Measurements from ENCODE around the gene SARS2. TPM values are rescaled to one million over a fixed set of nuclear protein-coding genes. Genes with fewer than 3 reads are reported as not detected.
A peak's percentile ranks its signal among the peaks of the same experiment; 100 is the strongest.
"Not testable (repeated sequence)": the region's sequence is repeated elsewhere in the genome, so short reads cannot be mapped to it uniquely, and the experiment has no call there.

SARS2 gene
- polyA plus RNA-seq, 2 donors = 27.4 to 43.9 TPM

DNA sequence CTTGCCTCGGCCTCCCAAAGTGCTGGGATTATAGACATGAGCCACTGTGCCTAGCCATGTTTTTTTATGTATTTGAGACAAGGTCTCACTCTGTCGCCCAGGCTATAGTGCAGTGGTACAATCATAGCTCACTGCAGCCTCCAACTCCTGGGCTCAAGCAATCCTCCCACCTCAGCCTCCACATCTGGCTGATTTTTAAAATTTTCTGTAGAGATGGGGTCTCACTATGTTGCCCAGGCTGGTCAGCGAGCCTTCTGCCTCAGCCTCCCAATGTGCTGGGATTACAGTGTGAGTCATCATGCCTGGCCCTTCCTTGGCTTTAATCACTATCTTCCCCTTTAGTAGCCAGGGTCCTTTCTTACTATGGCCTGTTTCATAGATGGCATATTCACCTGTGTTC lies 45.9 kb downstream of the SARS2 start:
- whole genome bisulfite sequencing, 2 donors = 95 to 96% methylated on average over 3 of the region's 3 CpGs
- H3K27ac ChIP-seq (ENCODE audit: low read depth in 2 of 2, low read length in 1 of 2); H3K27me3 ChIP-seq (ENCODE audit: control insufficient read depth in 1 of 2, insufficient read depth in 2 of 2, low read length in 2 of 2); H3K9me3 ChIP-seq (ENCODE audit: control insufficient read depth in 2 of 2, insufficient read depth in 1 of 2, low read depth in 1 of 2, low read length in 1 of 2); H3K4me3 ChIP-seq (ENCODE audit: low read depth in 1 of 2, low read length in 2 of 2); H3K4me1 ChIP-seq (ENCODE audit: control insufficient read depth in 2 of 2, insufficient read depth in 2 of 2, low read length in 1 of 2): not testable (repeated sequence)
- peaks cover 10 to 16% of the 10 kb centered on the region in 2 donors for H3K36me3 ChIP-seq (ENCODE audit: control insufficient read depth in 2 of 2, insufficient read depth in 2 of 2, low read length in 1 of 2)

GRCh38 chr19:38883286-38883685 lies 47.3 kb downstream of the SARS2 start:
- peaks cover 0 to 9% of the 10 kb centered on the region in 2 donors for H3K36me3 ChIP-seq (ENCODE audit: control insufficient read depth in 2 of 2, insufficient read depth in 2 of 2, low read length in 1 of 2)
- no peaks in the 10 kb centered on the region for H3K9me3 ChIP-seq (ENCODE audit: control insufficient read depth in 2 of 2, insufficient read depth in 1 of 2, low read depth in 1 of 2, low read length in 1 of 2)
- H3K27me3 ChIP-seq (ENCODE audit: control insufficient read depth in 1 of 2, insufficient read depth in 2 of 2, low read length in 2 of 2) = no peaks in the 10 kb centered on the region
- no peak overlapping the region for H3K4me3 ChIP-seq (ENCODE audit: low read depth in 1 of 2, low read length in 2 of 2)
- H3K4me1 ChIP-seq (ENCODE audit: control insufficient read depth in 2 of 2, insufficient read depth in 2 of 2, low read length in 1 of 2) = no peaks in the 10 kb centered on the region
- no peak overlapping the region for H3K27ac ChIP-seq (ENCODE audit: low read depth in 2 of 2, low read length in 1 of 2)
- 90 to 96% methylated on average over 9 of the region's 9 CpGs for WGBS, 2 donors

DNA sequence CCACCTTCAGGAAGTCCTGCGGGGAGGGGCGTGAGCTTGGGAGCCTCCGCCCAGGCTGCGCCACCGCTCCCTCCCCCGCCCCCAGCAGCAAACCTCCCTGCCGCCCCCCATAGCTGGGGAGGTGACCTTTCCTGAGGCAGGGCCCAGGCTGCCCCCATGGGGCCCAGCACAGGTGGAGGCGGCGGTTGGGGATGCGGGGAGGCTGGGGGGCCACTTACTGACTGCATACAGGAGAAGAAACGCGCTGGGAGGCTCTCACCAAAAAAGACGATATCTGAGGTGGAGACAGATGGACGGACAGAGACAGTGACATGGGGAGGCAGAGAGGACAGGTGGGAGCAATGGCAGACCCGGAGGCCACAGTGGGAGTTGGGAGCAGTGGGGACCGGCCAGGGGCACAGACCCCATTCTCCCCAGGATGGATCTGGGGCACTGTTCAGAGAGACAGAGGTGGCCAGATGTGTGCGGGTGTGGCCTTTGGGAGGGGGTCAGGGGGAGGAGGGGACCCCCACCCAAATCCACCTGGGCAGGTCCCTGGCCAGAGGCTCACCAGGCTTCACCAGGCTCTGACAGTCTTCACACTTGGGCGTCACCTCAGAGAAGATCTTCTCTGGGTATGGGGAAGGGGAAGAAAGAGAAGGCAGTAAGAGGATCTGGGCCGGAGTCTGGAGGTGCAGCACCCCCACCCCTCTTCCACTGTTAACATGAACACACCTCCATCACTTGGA lies 49.5 kb downstream of the SARS2 start:
- peaks cover 0 to 8% of the 10 kb centered on the region in 2 donors for H3K36me3 ChIP-seq (ENCODE audit: control insufficient read depth in 2 of 2, insufficient read depth in 2 of 2, low read length in 1 of 2)
- 92 to 94% methylated on average over 17 to 19 of the region's 19 CpGs for WGBS, 2 donors
- H3K4me1 ChIP-seq (ENCODE audit: control insufficient read depth in 2 of 2, insufficient read depth in 2 of 2, low read length in 1 of 2) = peaks cover 0 to 4% of the 10 kb centered on the region in 2 donors
- H3K27me3 ChIP-seq (ENCODE audit: control insufficient read depth in 1 of 2, insufficient read depth in 2 of 2, low read length in 2 of 2) = no peaks in the 10 kb centered on the region
- H3K9me3 ChIP-seq (ENCODE audit: control insufficient read depth in 2 of 2, insufficient read depth in 1 of 2, low read depth in 1 of 2, low read length in 1 of 2) = no peaks in the 10 kb centered on the region
- no peak overlapping the region for H3K27ac ChIP-seq (ENCODE audit: low read depth in 2 of 2, low read length in 1 of 2)
- H3K4me3 ChIP-seq (ENCODE audit: low read depth in 1 of 2, low read length in 2 of 2) = no peak overlapping the region

DNA sequence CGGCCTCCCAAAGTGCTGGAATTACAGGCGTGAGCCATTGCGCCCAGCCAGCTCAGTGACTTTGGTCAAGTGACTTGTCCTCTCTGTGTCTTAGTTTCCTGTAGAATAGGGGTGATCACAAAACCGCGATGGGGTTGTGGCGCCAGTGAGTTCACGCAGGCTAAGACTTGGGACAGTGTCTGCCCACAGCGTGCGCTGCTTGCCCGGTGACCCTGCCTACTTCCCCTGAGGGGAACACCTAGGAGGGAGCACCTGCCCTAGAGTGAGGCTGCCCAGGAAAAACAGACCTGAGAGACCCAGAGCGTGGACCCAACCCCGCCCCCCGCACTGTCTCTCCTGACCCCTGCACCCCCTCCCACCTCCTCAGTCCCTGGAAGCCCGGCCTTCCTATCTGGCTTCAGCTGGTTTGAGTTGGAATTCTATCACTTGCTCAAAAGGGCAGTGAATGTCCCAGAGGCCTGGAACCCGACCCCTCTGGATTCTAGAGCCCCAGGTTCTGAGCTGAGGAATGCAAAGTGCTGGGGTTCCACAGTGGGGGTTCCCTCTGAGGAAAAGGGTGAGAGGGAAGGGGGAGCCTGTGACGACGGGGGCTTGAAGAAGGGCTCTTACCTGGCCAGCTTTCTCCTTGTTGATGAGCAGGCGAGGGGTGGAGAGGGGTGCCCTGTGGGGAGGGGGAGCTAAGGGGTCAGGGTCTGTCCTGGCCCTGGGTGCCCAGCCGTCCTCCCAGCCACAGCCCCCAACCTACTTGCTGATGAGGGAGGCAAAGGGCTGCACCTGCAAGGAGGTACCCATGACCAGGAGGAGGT lies 50.3 kb downstream of the SARS2 start:
- H3K36me3 ChIP-seq (ENCODE audit: control insufficient read depth in 2 of 2, insufficient read depth in 2 of 2, low read length in 1 of 2) = peaks cover 0 to 8% of the 10 kb centered on the region in 2 donors
- no peaks in the 10 kb centered on the region for H3K9me3 ChIP-seq (ENCODE audit: control insufficient read depth in 2 of 2, insufficient read depth in 1 of 2, low read depth in 1 of 2, low read length in 1 of 2)
- no peak overlapping the region for H3K4me3 ChIP-seq (ENCODE audit: low read depth in 1 of 2, low read length in 2 of 2)
- no peaks in the 10 kb centered on the region for H3K27me3 ChIP-seq (ENCODE audit: control insufficient read depth in 1 of 2, insufficient read depth in 2 of 2, low read length in 2 of 2)
- no peak overlapping the region for H3K27ac ChIP-seq (ENCODE audit: low read depth in 2 of 2, low read length in 1 of 2)
- peaks cover 0 to 4% of the 10 kb centered on the region in 2 donors for H3K4me1 ChIP-seq (ENCODE audit: control insufficient read depth in 2 of 2, insufficient read depth in 2 of 2, low read length in 1 of 2)
- 94 to 95% methylated on average over 19 of the region's 19 CpGs for WGBS, 2 donors

GRCh38 chr19:38879400-38879751 lies 51.2 kb downstream of the SARS2 start:
- Histone ChIP-seq H3K4me3 (ENCODE audit: low read depth in 1 of 2, low read length in 2 of 2) (no peak overlapping the region), H3K9me3 (ENCODE audit: control insufficient read depth in 2 of 2, insufficient read depth in 1 of 2, low read depth in 1 of 2, low read length in 1 of 2) (no peaks in the 10 kb centered on the region), H3K36me3 (ENCODE audit: control insufficient read depth in 2 of 2, insufficient read depth in 2 of 2, low read length in 1 of 2) (peaks cover 0 to 8% of the 10 kb centered on the region in 2 donors), H3K4me1 (ENCODE audit: control insufficient read depth in 2 of 2, insufficient read depth in 2 of 2, low read length in 1 of 2) (peaks cover 0 to 4% of the 10 kb centered on the region in 2 donors), H3K27me3 (ENCODE audit: control insufficient read depth in 1 of 2, insufficient read depth in 2 of 2, low read length in 2 of 2) (no peaks in the 10 kb centered on the region), H3K27ac (ENCODE audit: low read depth in 2 of 2, low read length in 1 of 2) (no peak overlapping the region)
- WGBS, 2 donors = 66 to 91% methylated on average over 11 of the region's 11 CpGs

GRCh38 chr19:38878575-38879399 lies 51.8 kb downstream of the SARS2 start:
- peak overlapping the region; percentile 60 to 67 for H3K27ac ChIP-seq (ENCODE audit: low read depth in 2 of 2, low read length in 1 of 2)
- H3K27me3 ChIP-seq (ENCODE audit: control insufficient read depth in 1 of 2, insufficient read depth in 2 of 2, low read length in 2 of 2) = no peaks in the 10 kb centered on the region
- H3K36me3 ChIP-seq (ENCODE audit: control insufficient read depth in 2 of 2, insufficient read depth in 2 of 2, low read length in 1 of 2) = peaks cover 0 to 8% of the 10 kb centered on the region in 2 donors
- 78 to 79% methylated on average over 16 of the region's 16 CpGs for WGBS, 2 donors
- H3K4me3 ChIP-seq (ENCODE audit: low read depth in 1 of 2, low read length in 2 of 2) = no peak overlapping the region
- H3K9me3 ChIP-seq (ENCODE audit: control insufficient read depth in 2 of 2, insufficient read depth in 1 of 2, low read depth in 1 of 2, low read length in 1 of 2) = no peaks in the 10 kb centered on the region
- peaks cover 0 to 6% of the 10 kb centered on the region in 2 donors for H3K4me1 ChIP-seq (ENCODE audit: control insufficient read depth in 2 of 2, insufficient read depth in 2 of 2, low read length in 1 of 2)

DNA sequence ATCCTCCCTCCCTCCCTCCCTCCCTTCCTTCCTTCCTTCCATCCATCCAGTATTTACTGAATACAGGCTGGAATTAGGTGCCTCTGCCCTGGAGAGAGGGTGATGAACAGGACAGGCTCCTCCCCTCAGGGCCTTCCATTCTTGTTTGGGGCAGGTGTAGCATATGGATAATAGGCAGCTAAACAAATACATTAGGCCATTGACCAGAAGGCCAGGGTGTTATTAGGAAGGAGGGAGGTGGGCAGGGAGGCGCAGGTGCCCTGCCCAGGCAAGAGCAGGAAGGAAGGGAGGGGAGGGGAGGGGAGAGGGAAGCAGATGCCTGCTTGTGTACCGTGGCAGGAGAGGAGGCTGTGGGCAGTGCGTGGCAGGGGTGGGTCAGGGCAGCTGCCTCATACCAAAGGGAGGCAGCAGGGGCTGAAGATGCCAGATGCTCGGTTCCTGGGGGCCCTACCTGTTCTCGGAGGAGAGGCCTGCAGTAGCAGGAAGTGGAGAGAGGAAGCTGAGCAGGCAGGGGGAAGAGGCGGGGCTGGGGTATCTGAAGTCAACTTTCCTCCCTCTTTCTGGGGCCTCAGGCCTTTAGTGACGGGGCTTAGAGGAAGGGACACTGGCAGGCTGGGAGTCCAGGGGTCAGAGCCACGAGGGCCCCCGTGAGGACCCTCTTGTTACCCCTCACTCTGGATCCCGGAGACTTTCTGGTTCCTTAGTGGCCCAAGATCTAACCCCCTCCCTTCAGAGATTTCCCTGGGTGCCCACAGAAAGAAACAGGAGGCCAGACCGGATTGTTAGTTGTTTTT lies 52.6 kb downstream of the SARS2 start, which contains the start of gene RINL:
TSS of gene RINL (minus strand) at position 495 of the 794 bp plus-strand sequence. CDS start 1,533 bp downstream, outside the sequence.
- Histone ChIP-seq H3K27ac (ENCODE audit: low read depth in 2 of 2, low read length in 1 of 2) (peak within 1 kb of the TSS; percentile 60 to 67), H3K4me1 (ENCODE audit: control insufficient read depth in 2 of 2, insufficient read depth in 2 of 2, low read length in 1 of 2) (peaks cover 0 to 7% of the 10 kb centered on the region in 2 donors), H3K9me3 (ENCODE audit: control insufficient read depth in 2 of 2, insufficient read depth in 1 of 2, low read depth in 1 of 2, low read length in 1 of 2) (no peaks in the 10 kb centered on the region), H3K4me3 (ENCODE audit: low read depth in 1 of 2, low read length in 2 of 2) (no peak within 1 kb of the TSS), H3K36me3 (ENCODE audit: control insufficient read depth in 2 of 2, insufficient read depth in 2 of 2, low read length in 1 of 2) (peaks cover 0 to 8% of the 10 kb centered on the region in 2 donors), H3K27me3 (ENCODE audit: control insufficient read depth in 1 of 2, insufficient read depth in 2 of 2, low read length in 2 of 2) (no peaks in the 10 kb centered on the region)
- 32 to 44% methylated on average over 11 of the region's 11 CpGs for WGBS, 2 donors

- Histone ChIP-seq H3K27me3 (ENCODE audit: control insufficient read depth in 1 of 2, insufficient read depth in 2 of 2, low read length in 2 of 2) (no peaks in the 10 kb centered on the region), H3K4me3 (ENCODE audit: low read depth in 1 of 2, low read length in 2 of 2) (no peak overlapping the region), H3K36me3 (ENCODE audit: control insufficient read depth in 2 of 2, insufficient read depth in 2 of 2, low read length in 1 of 2) (peaks cover 0 to 6% of the 10 kb centered on the region in 2 donors), H3K27ac (ENCODE audit: low read depth in 2 of 2, low read length in 1 of 2) (no peak overlapping the region), H3K4me1 (ENCODE audit: control insufficient read depth in 2 of 2, insufficient read depth in 2 of 2, low read length in 1 of 2) (peaks cover 0 to 7% of the 10 kb centered on the region in 2 donors), H3K9me3 (ENCODE audit: control insufficient read depth in 2 of 2, insufficient read depth in 1 of 2, low read depth in 1 of 2, low read length in 1 of 2) (no peaks in the 10 kb centered on the region)
- 74 to 84% methylated on average over 6 of the region's 6 CpGs for WGBS, 2 donors
Observed at GRCh38 chr19:38875656-38876395, 54.7 kb downstream of the SARS2 start.

All from esophagus (tissue), 2 donors.